Measurements from ENCODE around the gene PRORP. TPM values are rescaled to one million over a fixed set of nuclear protein-coding genes. Genes with fewer than 3 reads are reported as not detected.

The PRORP gene
- total and polyA plus RNA-seq, 2 donors from 2014 or later = 25.1 to 35.6 TPM

GRCh38 chr14:35138585-35138984 is 16.2 kb downstream of the PRORP start:
- Histone ChIP-seq H3K36me3 (ENCODE audit: control insufficient read depth in 2 of 3, insufficient read depth in 3 of 3, low read length in 3 of 3) (no peaks in the 10 kb centered on the region), H3K27ac (ENCODE audit: low read depth in 2 of 2, low read length in 2 of 2) (no peak overlapping the region), H3K4me3 (ENCODE audit: low read length in 3 of 3) (no peak overlapping the region), H3K27me3 (ENCODE audit: control insufficient read depth, insufficient read depth, low read length) (no peaks in the 10 kb centered on the region), H3K4me1 (ENCODE audit: control insufficient read depth in 2 of 3, insufficient read depth in 2 of 3, low read depth in 1 of 3, low read length in 3 of 3) (no peaks in the 10 kb centered on the region), H3K9ac (ENCODE audit: low read length in 3 of 3) (no peak overlapping the region), H3K9me3 (ENCODE audit: control insufficient read depth in 2 of 3, insufficient read depth in 1 of 3, low read length in 3 of 3) (no peaks in the 10 kb centered on the region)
- FAIRE-seq (no peak), DNase-seq (no peak)
- TF ChIP-seq CTCF (IDR thresholded peaks at IDR 0.05; ENCODE audit: borderline replicate concordance, extremely low read depth, insufficient read depth) = no peak
- intact Hi-C loops (cut with DNase I) = no loop called here

- DNase-seq = peak in 2 of 5 donors; percentile 27 to 32
Measured at GRCh38 chr14:35140718-35141581, 18.6 kb downstream of the PRORP start.

GRCh38 chr14:35144029-35144428 is 21.7 kb downstream of the PRORP start:
- H3K4me1 ChIP-seq (ENCODE audit: control insufficient read depth in 2 of 3, insufficient read depth in 2 of 3, low read depth in 1 of 3, low read length in 3 of 3) = no peaks in the 10 kb centered on the region
- no peak overlapping the region for H3K4me3 ChIP-seq (ENCODE audit: low read length in 3 of 3)
- no peak overlapping the region for H3K27ac ChIP-seq (ENCODE audit: low read depth in 2 of 2, low read length in 2 of 2)
- TF ChIP-seq CTCF (IDR thresholded peaks at IDR 0.05; ENCODE audit: borderline replicate concordance, extremely low read depth, insufficient read depth) = no peak
- no peaks in the 10 kb centered on the region for H3K9me3 ChIP-seq (ENCODE audit: control insufficient read depth in 2 of 3, insufficient read depth in 1 of 3, low read length in 3 of 3)
- no peak overlapping the region for H3K9ac ChIP-seq (ENCODE audit: low read length in 3 of 3)
- H3K27me3 ChIP-seq (ENCODE audit: control insufficient read depth, insufficient read depth, low read length) = no peaks in the 10 kb centered on the region
- no peak for FAIRE-seq
- DNase-seq = no peak
- intact Hi-C loops (cut with DNase I) = loop anchor here (10.0 kb wide), 1 partner anchor 271 kb away; no protein-coding TSS in a partner anchor
- no peaks in the 10 kb centered on the region for H3K36me3 ChIP-seq (ENCODE audit: control insufficient read depth in 2 of 3, insufficient read depth in 3 of 3, low read length in 3 of 3)

More at GRCh38 chr14:35140718-35141581, 18.6 kb downstream of the PRORP start:
- H3K4me3 ChIP-seq (ENCODE audit: low read length in 3 of 3) = no peak overlapping the region
- H3K27ac ChIP-seq (ENCODE audit: low read depth in 2 of 2, low read length in 2 of 2) = no peak overlapping the region
- peak; percentile 96 for FAIRE-seq
- intact Hi-C loops (cut with DNase I) = loop anchor here (10.0 kb wide), 1 partner anchor 274 kb away; no protein-coding TSS in a partner anchor
- no peaks in the 10 kb centered on the region for H3K36me3 ChIP-seq (ENCODE audit: control insufficient read depth in 2 of 3, insufficient read depth in 3 of 3, low read length in 3 of 3)
- no peaks in the 10 kb centered on the region for H3K9me3 ChIP-seq (ENCODE audit: control insufficient read depth in 2 of 3, insufficient read depth in 1 of 3, low read length in 3 of 3)
- H3K27me3 ChIP-seq (ENCODE audit: control insufficient read depth, insufficient read depth, low read length) = no peaks in the 10 kb centered on the region
- TF ChIP-seq CTCF (IDR thresholded peaks at IDR 0.05; ENCODE audit: borderline replicate concordance, extremely low read depth, insufficient read depth) = peak; percentile 50
- H3K4me1 ChIP-seq (ENCODE audit: control insufficient read depth in 2 of 3, insufficient read depth in 2 of 3, low read depth in 1 of 3, low read length in 3 of 3) = no peaks in the 10 kb centered on the region
- H3K9ac ChIP-seq (ENCODE audit: low read length in 3 of 3) = no peak overlapping the region
